ENCODE data around the gene ANO1.

The ANO1 gene

GRCh38 chr11:70142221-70142875, 64.2 kb downstream of the ANO1 start:
- no peak for DNase-seq

- DNase-seq: no peak
Observed at GRCh38 chr11:70144262-70144661, 66.1 kb downstream of the ANO1 start.

DNA sequence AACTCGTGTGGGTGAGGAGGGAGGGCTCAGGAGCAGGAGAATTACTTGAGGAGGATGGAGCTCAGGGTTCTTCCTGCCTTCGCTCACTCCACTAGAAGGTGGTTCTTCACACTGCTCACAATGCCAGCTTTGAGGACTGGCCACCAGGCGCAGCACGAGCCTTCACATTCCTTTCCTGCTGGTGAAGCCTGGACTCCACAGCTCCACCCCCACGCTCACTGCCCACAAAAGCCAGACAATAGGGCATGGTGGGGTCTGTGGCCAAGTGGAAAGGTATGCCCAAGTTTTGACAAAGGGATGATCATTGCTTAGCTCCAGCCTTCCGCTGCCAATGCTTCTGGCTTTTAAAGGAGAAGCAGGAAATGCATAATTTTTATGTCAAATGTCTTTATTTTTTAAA, 67.0 kb downstream of the ANO1 start:
- no peak for DNase-seq

GRCh38 chr11:70145841-70146240, 67.7 kb downstream of the ANO1 start:
- DNase-seq: no peak

DNA sequence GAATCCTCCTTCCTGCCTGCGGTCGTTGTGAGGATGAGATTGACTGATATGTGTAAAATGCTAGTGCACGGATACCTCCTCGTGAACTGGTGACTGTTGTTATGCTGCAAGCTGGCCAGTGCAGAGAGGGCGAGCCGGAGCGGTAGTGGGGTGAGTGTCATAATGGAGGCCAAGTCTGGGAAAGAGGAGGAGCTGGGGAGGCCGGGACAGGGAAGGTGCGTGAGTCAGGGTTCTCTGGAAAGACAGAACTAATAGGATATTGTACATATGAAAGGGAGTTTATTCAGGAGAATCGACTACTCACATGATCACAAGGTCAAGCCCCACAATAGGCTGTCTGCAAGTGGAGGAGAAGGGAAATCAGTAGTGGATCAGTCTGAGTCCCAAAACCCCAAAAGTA, 68.2 kb downstream of the ANO1 start:
- no peak for DNase-seq

- DNase-seq: no peak
Observed at GRCh38 chr11:70146895-70147520, 68.9 kb downstream of the ANO1 start.

DNA sequence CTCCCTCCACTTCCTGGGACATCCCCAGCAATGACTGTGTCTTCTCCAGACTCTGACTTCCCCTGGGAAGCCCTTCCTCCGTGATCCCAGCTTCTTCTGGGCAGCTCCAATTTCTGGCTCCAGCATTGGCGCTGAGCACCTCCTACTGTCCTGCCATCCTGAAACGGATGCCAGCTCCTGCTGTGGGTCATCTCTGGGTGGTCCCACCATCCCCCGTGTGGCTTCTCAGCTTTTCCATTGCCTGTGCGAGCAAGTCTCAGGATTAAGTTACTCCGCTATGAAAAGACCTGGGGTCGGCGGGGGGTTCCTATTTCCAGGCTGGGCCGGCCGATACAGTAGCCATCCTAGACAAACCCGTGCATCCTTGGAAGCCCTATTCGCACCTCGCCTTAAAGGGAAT, 69.6 kb downstream of the ANO1 start:
- no peak for DNase-seq

DNA sequence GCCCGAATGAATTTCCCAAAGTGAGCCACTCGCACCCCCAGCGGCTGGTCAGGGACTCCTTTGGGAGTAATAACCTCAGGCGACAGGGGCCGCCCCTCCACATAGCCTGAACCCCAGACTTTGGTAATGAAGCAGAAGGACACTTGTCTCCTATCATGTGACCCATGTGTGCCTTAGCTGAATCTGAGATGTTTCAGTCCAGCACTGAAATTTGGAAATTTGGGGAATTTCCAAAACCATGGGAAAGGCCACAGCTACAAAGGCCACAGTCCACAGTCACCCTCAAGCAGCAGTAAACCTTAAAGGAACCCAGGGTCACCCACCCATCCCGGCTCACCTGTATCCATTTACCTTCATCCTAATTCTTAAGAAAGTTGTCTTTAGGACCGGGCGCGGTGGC, 73.6 kb downstream of the ANO1 start:
- DNase-seq: no peak

DNA sequence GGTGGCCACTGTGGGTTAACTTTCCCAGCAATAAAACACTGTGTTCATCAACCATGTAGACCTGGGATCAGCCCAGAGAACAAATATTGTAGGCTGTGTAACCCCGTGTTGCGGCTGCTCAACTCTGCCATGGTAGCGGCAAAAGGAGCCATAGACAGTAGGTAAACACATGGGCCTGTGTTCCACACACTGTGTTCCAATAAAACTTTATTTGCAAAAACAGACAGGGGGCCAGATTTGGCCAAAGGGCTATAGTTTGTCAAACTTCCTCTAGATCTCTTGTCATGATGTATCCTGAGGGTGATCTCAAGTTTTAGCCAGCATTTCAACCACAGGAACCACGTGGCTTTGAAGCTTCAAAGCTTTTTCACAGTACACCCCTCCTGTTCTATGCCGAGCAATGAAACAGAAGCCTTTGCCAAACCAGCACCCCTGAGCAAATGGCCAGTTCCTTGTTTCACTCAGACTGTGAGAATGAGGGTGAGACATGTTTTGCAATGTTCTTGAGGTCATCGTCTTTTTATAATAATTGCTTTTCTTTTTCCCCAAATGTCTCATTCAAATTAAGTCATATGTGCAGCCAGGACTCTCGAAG, 75.1 kb downstream of the ANO1 start:
- DNase-seq: no peak

DNA sequence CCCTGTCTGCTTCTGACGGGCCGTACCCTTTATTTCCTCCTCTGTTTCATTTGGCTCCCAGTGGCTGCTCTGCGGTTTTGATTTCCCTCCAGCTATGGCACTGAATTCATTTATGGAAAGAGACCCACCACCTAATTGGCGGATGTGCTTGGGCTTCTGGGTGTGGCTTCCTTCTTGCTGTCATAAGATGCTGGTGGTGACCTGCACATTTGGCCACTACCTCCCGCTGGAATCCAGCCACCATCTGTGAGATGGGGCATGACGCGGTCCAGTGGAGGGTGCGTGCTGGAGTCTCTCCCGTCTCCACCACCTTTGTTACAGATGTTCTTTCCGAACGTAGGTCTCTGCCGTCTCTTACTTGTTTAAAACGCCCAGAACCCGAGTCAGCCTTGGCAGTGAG, 77.3 kb downstream of the ANO1 start:
- DNase-seq: no peak

DNA sequence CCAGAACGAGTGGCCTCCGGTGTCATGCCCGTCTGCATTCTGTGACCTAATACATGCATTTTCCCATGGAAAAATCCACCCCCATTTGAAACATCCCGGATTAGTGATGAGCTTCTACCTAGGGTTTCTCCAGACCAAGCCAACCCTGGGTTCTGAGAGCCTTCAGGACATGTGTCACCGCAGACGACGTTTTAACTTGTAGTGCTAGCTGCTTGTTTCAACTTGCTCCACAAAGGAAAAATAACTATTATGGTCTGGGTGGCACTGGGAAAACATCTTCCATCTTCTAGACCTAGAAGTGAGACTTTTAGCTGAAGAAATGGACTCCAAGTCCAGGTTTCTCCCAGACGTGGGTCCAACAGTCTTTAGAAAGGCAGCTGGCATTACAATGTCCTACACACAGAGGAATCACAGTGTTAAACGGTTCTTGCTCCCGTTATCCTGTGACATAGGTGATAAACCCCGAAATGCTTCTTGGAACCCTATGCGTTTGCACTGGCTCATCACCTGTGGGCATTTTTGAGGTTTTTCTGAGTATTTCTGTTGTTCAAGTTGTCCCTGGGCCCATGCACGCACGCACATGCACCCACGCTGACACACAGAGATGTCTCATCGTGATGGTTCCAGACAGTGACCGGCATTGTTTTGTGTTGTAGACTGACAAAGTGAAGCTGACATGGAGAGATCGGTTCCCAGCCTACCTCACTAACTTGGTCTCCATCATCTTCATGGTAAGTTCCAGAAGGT, 78.3 kb downstream of the ANO1 start:
- no peak for DNase-seq

GRCh38 chr11:70158201-70158600, 80.1 kb downstream of the ANO1 start:
- DNase-seq: peak; percentile 60

GRCh38 chr11:70158757-70159389, 80.8 kb downstream of the ANO1 start:
- DNase-seq: no peak

DNA sequence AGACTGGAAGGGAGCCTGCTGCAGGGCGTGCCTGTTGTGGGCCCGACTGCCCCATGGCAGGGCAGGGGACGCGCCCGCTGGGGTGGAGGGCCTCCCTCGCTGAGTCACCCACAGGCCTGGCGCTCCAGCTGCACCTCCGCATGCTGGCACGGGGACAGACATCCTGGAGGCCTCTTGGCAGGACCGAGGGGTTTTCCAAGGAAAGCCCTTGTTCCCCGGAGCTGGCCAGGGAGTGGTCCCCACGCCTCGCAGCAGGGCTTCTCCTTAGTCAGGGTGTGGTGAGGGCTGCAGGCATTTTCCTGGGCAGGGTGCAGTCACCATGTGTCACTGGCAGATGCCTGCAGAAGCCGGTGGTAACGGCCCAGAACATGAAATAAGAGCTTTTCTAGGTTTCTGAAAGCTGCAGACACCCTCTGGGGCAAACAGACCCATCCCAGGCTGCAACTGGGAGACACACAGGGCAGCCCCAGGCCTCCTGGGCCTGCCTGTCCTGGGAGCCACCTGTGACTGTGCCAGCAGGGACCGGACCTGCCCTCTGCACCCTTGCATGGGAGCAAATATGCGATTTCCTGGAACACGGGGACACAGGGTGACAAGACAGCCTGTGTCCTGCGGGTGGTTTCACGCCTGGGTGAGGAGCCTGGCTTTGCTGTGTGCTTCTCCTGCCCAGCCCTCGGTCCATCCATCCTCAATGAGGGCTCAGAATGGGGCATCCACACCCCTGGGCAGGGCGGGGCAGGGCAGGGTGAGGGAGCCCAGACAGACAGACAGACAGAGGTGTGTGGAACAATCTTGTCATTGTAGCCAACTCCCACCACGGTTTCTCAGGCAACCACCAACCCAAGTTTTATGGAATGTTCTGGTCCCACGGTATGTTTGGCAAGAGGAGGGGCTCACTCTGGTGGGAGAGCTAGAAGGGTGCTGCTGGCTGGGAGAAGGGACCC, 81.8 kb downstream of the ANO1 start:
- peak; percentile 56 for DNase-seq

DNA sequence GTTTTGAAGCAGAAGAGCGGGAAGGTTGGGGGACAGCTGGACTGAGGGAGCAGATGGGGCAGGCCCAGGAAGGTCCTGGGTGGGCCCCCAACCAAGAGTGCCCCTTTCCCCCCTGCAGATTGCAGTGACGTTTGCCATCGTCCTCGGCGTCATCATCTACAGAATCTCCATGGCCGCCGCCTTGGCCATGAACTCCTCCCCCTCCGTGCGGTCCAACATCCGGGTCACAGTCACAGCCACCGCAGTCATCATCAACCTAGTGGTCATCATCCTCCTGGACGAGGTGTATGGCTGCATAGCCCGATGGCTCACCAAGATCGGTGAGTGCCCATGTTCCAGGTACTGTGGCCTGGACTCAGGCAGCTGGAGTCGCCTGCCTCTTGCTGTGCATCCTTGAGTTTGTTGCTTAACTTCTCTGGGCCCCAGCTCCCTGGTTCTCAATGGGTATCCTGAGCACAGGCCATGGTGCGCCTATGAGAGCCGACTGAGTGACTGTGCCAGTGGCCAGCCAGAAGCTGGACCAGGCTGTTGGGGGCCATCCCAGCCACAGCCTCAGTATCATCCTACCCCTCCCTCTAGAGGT, 83.0 kb downstream of the ANO1 start:
- DNase-seq: no peak

GRCh38 chr11:70164705-70165104, 86.6 kb downstream of the ANO1 start:
- DNase-seq: no peak

GRCh38 chr11:70167120-70167519, 89.0 kb downstream of the ANO1 start:
- no peak for DNase-seq

DNA sequence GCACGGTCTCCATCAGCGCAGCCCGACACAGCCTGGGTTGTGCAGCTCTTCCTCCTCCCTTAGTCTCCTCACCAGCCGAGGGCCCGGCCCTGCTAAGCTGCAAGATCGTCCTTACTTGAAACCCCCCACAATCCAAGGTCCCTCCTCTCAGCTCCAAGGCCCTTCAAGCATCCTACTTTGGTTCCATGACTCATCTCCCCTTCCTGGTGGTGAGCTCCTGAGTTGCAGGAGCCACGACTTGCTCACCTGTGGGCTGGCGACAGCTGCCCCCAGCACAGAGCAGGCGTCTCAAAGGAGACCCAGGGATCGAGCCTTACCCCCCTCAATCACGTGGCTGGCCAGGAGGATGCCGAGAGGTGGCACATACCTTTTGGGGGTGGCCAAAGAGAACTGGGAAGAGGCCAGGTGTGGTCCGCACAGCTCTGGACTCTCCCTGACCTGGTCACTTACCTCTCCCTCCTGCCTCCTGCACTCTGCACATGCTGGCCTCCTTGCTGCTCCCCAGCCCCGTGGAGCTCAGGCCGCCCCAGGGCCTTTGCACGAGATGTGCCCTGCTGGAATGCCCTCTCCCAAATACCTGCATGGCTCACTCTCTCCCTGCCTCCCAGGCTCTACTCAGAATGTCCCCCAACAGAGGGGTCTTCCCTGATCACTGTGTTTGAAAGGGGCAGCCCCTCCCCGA, 89.7 kb downstream of the ANO1 start:
- no peak for DNase-seq

DNA sequence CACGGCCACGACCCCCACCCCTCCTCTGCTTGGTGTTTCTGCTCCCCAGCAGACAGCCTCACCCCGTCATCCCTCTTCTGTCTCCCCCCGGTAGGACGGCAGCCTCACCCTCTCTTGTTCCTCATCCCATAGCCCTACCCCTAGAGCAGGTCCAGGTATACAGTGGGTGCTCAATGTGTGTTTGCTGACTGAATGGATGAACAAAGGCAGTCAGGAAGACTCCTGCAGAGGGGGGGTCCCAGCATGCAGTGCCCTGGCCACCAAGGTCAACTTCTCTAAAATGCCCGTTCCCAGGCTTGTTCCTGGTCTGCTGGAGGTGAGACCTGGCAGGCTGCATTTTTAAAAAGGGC, 90.3 kb downstream of the ANO1 start:
- no peak for DNase-seq

- no peak for DNase-seq
Observed at GRCh38 chr11:70169127-70169526, 91.0 kb downstream of the ANO1 start.

- DNase-seq: no peak
Observed at GRCh38 chr11:70169632-70170031, 91.5 kb downstream of the ANO1 start.

All from right forelimb (tissue), 1 donor.